ENCODE measurements around the gene C21orf91. TPM values are rescaled to one million over a fixed set of nuclear protein-coding genes. Genes with fewer than 3 reads are reported as not detected.

C21orf91 gene
- total RNA-seq, 1 donor from 2014 or later = 9.9 TPM

DNA sequence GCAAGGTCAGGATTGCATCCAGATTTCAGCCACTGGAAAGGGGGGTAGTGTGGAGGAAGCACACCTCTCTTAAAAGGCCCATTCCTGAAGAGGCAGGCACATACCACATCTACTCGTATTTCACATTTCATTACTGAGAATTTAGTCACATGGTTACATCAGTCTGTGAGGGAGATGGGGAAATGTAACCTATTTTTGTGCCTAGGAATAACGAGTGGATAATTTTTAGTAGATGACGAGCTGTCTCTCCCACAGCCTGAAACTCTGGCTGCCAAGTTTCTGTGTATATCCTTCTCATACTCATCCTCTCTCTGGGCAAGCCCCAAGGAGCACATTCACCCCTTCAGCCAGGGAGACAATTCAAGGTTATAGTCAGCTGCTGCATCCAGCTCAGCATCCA lies 10.3 kb upstream of the C21orf91 start:
- Histone ChIP-seq H3K4me1 (ENCODE audit: control insufficient read depth in 3 of 3, insufficient read depth in 3 of 3, low read length in 3 of 3) (no peaks in the 10 kb centered on the region), H3K36me3 (ENCODE audit: control insufficient read depth in 3 of 3, insufficient read depth in 3 of 3, low read length in 3 of 3) (no peaks in the 10 kb centered on the region), H3K9me3 (ENCODE audit: control insufficient read depth in 3 of 3, low read length in 3 of 3) (no peaks in the 10 kb centered on the region), H3K4me3 (ENCODE audit: low read length in 3 of 3) (no peak overlapping the region), H3K9ac (ENCODE audit: low read depth in 1 of 3, low read length in 3 of 3) (no peak overlapping the region), H3K27ac (ENCODE audit: low read depth, low read length) (no peak overlapping the region), H3K27me3 (ENCODE audit: control insufficient read depth in 3 of 3, insufficient read depth in 3 of 3, low read length in 3 of 3) (no peaks in the 10 kb centered on the region)

DNA sequence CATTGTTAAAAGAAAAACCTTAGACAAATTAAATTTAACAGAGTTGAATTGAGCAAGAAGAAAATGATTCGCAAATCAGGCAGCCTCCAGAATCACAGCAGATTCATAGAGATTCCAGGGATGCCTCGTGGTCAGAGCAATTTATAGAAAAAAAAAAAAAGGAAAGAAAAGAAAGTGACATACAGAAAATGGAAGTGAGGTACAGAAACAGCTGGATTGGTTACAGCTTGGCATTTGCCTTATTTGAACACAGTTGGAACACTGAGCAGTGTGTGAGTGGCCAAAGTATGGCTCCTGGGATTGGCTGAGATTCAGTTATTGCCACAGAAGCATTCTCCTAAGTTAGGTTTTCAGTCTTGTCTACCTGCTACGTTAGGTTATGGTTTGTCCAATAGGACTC lies 9.1 kb upstream of the C21orf91 start:
- H3K27me3 ChIP-seq (ENCODE audit: control insufficient read depth in 3 of 3, insufficient read depth in 3 of 3, low read length in 3 of 3) = no peaks in the 10 kb centered on the region
- no peak overlapping the region for H3K27ac ChIP-seq (ENCODE audit: low read depth, low read length)

DNA sequence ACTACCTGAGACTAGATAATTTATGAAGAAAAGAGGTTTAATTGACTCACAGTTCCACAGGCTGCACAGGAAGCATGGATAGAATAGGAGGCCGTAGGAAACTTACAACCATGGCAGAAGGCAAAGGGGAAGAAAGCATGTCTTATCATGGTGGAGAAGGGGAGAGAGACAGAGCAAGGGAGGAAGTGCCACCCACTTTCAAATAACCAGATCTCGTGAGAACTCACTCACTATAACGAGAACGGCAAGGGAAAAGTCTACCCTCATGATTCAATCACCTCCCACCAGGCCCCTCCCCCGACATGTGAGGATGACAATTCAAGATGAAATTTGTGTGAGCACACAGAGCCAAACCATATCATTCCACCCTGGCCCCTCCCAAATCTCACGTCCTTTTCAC lies 4.7 kb upstream of the C21orf91 start:
- Histone ChIP-seq H3K36me3 (ENCODE audit: control insufficient read depth in 3 of 3, insufficient read depth in 3 of 3, low read length in 3 of 3) (no peaks in the 10 kb centered on the region), H3K4me1 (ENCODE audit: control insufficient read depth in 3 of 3, insufficient read depth in 3 of 3, low read length in 3 of 3) (peaks cover 0 to 5% (median 5%) of the 10 kb centered on the region in 3 donors), H3K9ac (ENCODE audit: low read depth in 1 of 3, low read length in 3 of 3) (no peak overlapping the region), H3K9me3 (ENCODE audit: control insufficient read depth in 3 of 3, low read length in 3 of 3) (no peaks in the 10 kb centered on the region), H3K27ac (ENCODE audit: low read depth, low read length) (no peak overlapping the region), H3K4me3 (ENCODE audit: low read length in 3 of 3) (no peak overlapping the region), H3K27me3 (ENCODE audit: control insufficient read depth in 3 of 3, insufficient read depth in 3 of 3, low read length in 3 of 3) (no peaks in the 10 kb centered on the region)

More for the DNA sequence above, 9.1 kb upstream of the C21orf91 start:
- Histone ChIP-seq H3K4me3 (ENCODE audit: low read length in 3 of 3) (no peak overlapping the region), H3K9ac (ENCODE audit: low read depth in 1 of 3, low read length in 3 of 3) (no peak overlapping the region), H3K9me3 (ENCODE audit: control insufficient read depth in 3 of 3, low read length in 3 of 3) (no peaks in the 10 kb centered on the region), H3K4me1 (ENCODE audit: control insufficient read depth in 3 of 3, insufficient read depth in 3 of 3, low read length in 3 of 3) (no peaks in the 10 kb centered on the region), H3K36me3 (ENCODE audit: control insufficient read depth in 3 of 3, insufficient read depth in 3 of 3, low read length in 3 of 3) (no peaks in the 10 kb centered on the region)

DNA sequence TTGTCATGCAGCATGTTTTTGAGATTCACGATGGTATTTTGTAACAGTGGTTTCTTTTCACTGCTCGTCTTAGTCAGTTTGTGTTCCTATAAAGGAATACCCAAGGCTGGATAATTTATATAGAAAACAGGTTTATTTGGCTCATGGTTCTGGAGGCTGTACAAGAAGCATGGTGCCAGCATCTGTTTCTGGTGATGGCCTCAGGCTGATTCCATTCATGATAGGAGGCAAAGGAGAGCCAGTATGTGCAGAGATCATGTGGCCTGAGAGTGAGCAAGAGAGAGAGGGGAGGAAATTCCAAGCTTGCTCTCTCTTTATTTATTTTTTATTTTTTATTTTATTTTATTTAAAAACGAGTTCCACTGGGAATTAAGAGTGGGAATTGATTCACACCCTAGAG lies 2.0 kb upstream of the C21orf91 start:
- peaks cover 0 to 2% (median 0%) of the 10 kb centered on the region in 3 donors for H3K36me3 ChIP-seq (ENCODE audit: control insufficient read depth in 3 of 3, insufficient read depth in 3 of 3, low read length in 3 of 3)
- H3K27ac ChIP-seq (ENCODE audit: low read depth, low read length) = no peak overlapping the region
- H3K4me1 ChIP-seq (ENCODE audit: control insufficient read depth in 3 of 3, insufficient read depth in 3 of 3, low read length in 3 of 3) = peaks cover 4 to 12% (median 10%) of the 10 kb centered on the region in 3 donors
- no peak overlapping the region for H3K4me3 ChIP-seq (ENCODE audit: low read length in 3 of 3)
- H3K9me3 ChIP-seq (ENCODE audit: control insufficient read depth in 3 of 3, low read length in 3 of 3) = no peaks in the 10 kb centered on the region
- no peak overlapping the region for H3K9ac ChIP-seq (ENCODE audit: low read depth in 1 of 3, low read length in 3 of 3)
- no peaks in the 10 kb centered on the region for H3K27me3 ChIP-seq (ENCODE audit: control insufficient read depth in 3 of 3, insufficient read depth in 3 of 3, low read length in 3 of 3)

DNA sequence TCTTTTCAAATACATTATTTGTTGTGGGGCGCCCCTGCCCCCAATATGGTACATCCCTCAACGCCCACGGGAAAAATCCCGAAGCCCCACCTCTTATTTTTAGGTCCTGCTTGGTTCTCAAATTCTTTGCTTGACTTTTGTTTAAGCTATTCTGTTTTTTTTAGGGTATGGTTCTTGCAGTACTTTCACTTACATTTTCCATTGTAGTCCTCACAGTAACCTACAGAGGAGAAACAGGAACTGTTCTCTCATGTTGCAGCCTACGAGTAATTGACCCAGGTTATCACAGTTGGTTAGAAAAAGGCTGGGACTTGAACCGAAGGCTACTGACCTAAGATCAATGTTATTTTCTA lies 697 bp upstream of the C21orf91 start:
- Histone ChIP-seq H3K27me3 (ENCODE audit: control insufficient read depth in 3 of 3, insufficient read depth in 3 of 3, low read length in 3 of 3) (no peaks in the 10 kb centered on the region), H3K4me3 (ENCODE audit: low read length in 3 of 3) (peak overlapping the region; percentile 87 to 90 (median 89)), H3K9me3 (ENCODE audit: control insufficient read depth in 3 of 3, low read length in 3 of 3) (no peaks in the 10 kb centered on the region), H3K4me1 (ENCODE audit: control insufficient read depth in 3 of 3, insufficient read depth in 3 of 3, low read length in 3 of 3) (peaks cover 4 to 12% (median 10%) of the 10 kb centered on the region in 3 donors), H3K27ac (ENCODE audit: low read depth, low read length) (peak overlapping the region; percentile 85), H3K9ac (ENCODE audit: low read depth in 1 of 3, low read length in 3 of 3) (peak overlapping the region; percentile 81 to 91 (median 84)), H3K36me3 (ENCODE audit: control insufficient read depth in 3 of 3, insufficient read depth in 3 of 3, low read length in 3 of 3) (peaks cover 0 to 2% (median 0%) of the 10 kb centered on the region in 3 donors)

DNA sequence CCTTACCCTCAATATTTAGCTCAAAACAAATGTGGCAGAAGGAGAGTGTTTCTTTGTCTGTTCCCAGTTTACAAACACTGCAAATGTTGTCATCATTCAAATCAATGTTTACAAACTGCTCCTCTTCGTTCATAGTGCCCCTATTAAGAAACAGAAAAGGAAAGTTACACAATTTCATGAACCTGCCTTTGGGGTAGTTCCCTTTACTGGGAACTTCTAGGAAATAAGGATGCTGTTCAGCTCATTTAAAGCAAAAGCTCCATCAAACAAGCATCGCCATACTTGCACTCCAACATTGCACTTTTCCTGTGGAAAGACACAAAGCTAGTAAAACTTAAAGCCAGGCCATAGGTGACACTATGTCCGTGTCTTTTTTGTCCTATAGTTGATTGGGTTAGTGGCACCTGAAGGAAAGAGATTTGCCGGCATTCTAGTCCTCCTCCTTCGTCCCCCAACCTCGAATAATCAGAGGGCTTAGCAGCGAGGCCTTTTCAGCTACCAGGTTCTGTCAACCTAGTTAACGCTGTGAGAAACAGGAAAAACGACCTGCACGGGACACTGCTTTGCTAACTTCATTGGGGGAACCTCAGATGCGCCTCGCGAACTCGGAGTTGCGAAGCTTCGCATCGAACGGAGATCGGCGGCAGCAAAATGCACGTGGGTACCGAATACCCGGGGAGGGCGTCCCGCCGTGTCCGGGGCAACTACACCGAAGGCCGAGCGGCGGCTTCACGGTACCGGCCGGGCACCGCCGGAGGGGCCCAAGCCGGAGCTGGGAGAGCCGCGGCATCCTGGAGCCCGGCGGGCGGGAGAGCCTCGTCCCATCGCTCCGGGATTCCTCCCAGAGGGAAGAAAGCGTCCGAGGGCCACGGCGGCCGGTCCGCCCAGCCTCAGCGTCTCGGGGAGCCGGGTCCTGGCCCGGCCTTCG lies 706 bp downstream of the C21orf91 start:
- Histone ChIP-seq H3K36me3 (ENCODE audit: control insufficient read depth in 3 of 3, insufficient read depth in 3 of 3, low read length in 3 of 3) (peaks cover 0 to 3% (median 0%) of the 10 kb centered on the region in 3 donors), H3K9ac (ENCODE audit: low read depth in 1 of 3, low read length in 3 of 3) (peak overlapping the region; percentile 81 to 91 (median 84)), H3K27me3 (ENCODE audit: control insufficient read depth in 3 of 3, insufficient read depth in 3 of 3, low read length in 3 of 3) (no peaks in the 10 kb centered on the region), H3K27ac (ENCODE audit: low read depth, low read length) (peak overlapping the region; percentile 85), H3K4me1 (ENCODE audit: control insufficient read depth in 3 of 3, insufficient read depth in 3 of 3, low read length in 3 of 3) (peaks cover 4 to 12% (median 10%) of the 10 kb centered on the region in 3 donors), H3K4me3 (ENCODE audit: low read length in 3 of 3) (peak overlapping the region; percentile 87 to 90 (median 88)), H3K9me3 (ENCODE audit: control insufficient read depth in 3 of 3, low read length in 3 of 3) (no peaks in the 10 kb centered on the region)

DNA sequence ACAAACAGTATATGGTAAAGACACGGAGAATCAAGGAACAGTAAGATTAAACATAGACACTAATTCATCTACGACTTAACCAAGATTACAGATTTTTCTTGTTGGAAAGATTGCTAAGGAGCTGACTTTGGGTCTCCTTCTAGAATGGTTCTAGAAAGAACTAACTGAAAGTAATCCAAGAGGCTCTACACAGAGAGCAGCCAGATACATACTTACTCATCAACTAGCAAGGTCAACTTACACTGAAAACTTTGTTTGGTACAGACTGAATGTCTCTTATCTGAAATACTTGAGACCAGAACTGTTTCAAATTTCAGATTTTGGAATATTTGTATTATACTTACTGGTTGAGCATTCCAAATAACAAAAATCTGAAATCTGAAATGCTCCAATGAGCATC lies 5.8 kb downstream of the C21orf91 start:
- H3K9me3 ChIP-seq (ENCODE audit: control insufficient read depth in 3 of 3, low read length in 3 of 3) = peaks cover 0 to 1% (median 1%) of the 10 kb centered on the region in 3 donors
- no peak overlapping the region for H3K9ac ChIP-seq (ENCODE audit: low read depth in 1 of 3, low read length in 3 of 3)
- H3K27ac ChIP-seq (ENCODE audit: low read depth, low read length) = no peak overlapping the region
- H3K4me1 ChIP-seq (ENCODE audit: control insufficient read depth in 3 of 3, insufficient read depth in 3 of 3, low read length in 3 of 3) = peaks cover 2 to 5% (median 4%) of the 10 kb centered on the region in 3 donors
- H3K36me3 ChIP-seq (ENCODE audit: control insufficient read depth in 3 of 3, insufficient read depth in 3 of 3, low read length in 3 of 3) = peaks cover 10 to 28% (median 14%) of the 10 kb centered on the region in 3 donors
- no peak overlapping the region for H3K4me3 ChIP-seq (ENCODE audit: low read length in 3 of 3)
- no peaks in the 10 kb centered on the region for H3K27me3 ChIP-seq (ENCODE audit: control insufficient read depth in 3 of 3, insufficient read depth in 3 of 3, low read length in 3 of 3)

DNA sequence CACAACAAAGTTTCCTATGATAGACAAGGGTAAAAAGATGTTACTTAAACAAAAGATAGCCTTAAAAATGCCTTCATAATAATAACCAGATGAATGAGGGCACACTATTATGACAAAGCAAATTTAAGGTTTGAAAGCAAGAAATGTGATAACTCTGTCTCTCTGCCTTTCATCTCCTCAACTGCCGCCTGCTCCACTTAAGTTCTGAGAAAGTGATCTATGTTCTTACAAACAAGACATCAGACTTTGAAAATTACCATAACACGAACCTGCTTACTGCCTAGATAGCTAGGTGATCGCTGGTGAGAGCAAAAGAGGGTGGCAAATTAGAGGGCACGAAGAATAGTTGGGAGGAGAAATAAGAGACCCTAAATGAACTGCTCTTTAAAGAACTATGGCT lies 13.2 kb downstream of the C21orf91 start:
- Histone ChIP-seq H3K4me1 (ENCODE audit: control insufficient read depth in 3 of 3, insufficient read depth in 3 of 3, low read length in 3 of 3) (no peaks in the 10 kb centered on the region), H3K36me3 (ENCODE audit: control insufficient read depth in 3 of 3, insufficient read depth in 3 of 3, low read length in 3 of 3) (peaks cover 14 to 21% (median 15%) of the 10 kb centered on the region in 3 donors), H3K9ac (ENCODE audit: low read depth in 1 of 3, low read length in 3 of 3) (no peak overlapping the region), H3K27ac (ENCODE audit: low read depth, low read length) (no peak overlapping the region), H3K9me3 (ENCODE audit: control insufficient read depth in 3 of 3, low read length in 3 of 3) (peaks cover 1 to 4% (median 2%) of the 10 kb centered on the region in 3 donors), H3K27me3 (ENCODE audit: control insufficient read depth in 3 of 3, insufficient read depth in 3 of 3, low read length in 3 of 3) (no peaks in the 10 kb centered on the region), H3K4me3 (ENCODE audit: low read length in 3 of 3) (no peak overlapping the region)

DNA sequence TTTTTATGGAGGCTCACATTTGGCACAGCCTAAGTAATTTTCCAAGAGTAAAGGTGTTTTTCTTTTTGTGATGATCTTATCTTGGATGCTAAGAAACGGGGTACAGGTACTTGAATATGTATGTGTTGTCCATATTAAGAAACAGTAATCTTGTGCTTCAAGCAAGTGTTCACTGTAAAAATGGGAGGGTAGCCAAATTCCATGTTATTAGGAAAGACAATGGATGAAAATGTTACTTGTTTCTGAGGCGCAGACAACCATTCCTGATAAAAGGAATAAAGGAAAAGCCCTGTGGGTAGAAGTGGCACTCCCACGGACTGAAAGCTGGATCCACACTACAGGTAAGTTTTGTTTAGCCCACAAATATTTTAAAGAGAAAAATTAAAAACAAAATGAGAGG lies 15.6 kb downstream of the C21orf91 start:
- H3K9ac ChIP-seq (ENCODE audit: low read depth in 1 of 3, low read length in 3 of 3) = no peak overlapping the region
- no peak overlapping the region for H3K4me3 ChIP-seq (ENCODE audit: low read length in 3 of 3)
- no peaks in the 10 kb centered on the region for H3K4me1 ChIP-seq (ENCODE audit: control insufficient read depth in 3 of 3, insufficient read depth in 3 of 3, low read length in 3 of 3)
- H3K9me3 ChIP-seq (ENCODE audit: control insufficient read depth in 3 of 3, low read length in 3 of 3) = peaks cover 0 to 4% (median 2%) of the 10 kb centered on the region in 3 donors
- H3K36me3 ChIP-seq (ENCODE audit: control insufficient read depth in 3 of 3, insufficient read depth in 3 of 3, low read length in 3 of 3) = peaks cover 2 to 9% (median 8%) of the 10 kb centered on the region in 3 donors
- no peak overlapping the region for H3K27ac ChIP-seq (ENCODE audit: low read depth, low read length)
- no peaks in the 10 kb centered on the region for H3K27me3 ChIP-seq (ENCODE audit: control insufficient read depth in 3 of 3, insufficient read depth in 3 of 3, low read length in 3 of 3)

DNA sequence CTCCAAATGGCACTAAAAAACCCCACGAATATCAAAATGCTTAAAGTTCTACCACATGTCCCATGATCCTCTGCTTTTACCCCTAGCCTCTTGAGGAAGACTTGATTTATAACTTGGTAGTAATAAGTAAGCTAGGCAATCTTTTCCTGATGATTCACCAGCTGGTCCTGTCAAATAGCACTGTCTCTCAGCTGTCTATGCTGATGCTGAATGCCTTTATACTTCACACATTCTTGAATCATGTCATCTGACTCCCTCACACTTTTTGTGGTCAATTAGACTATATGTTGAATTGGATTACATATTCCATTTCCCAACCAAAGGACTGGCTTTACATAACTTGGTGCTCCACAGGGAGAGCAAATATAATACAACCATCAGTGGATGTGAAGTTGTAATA lies 16.6 kb downstream of the C21orf91 start:
- no peak overlapping the region for H3K4me3 ChIP-seq (ENCODE audit: low read length in 3 of 3)
- H3K4me1 ChIP-seq (ENCODE audit: control insufficient read depth in 3 of 3, insufficient read depth in 3 of 3, low read length in 3 of 3) = no peaks in the 10 kb centered on the region
- no peaks in the 10 kb centered on the region for H3K27me3 ChIP-seq (ENCODE audit: control insufficient read depth in 3 of 3, insufficient read depth in 3 of 3, low read length in 3 of 3)
- peaks cover 0 to under 1% (median 0%) of the 10 kb centered on the region in 3 donors for H3K9me3 ChIP-seq (ENCODE audit: control insufficient read depth in 3 of 3, low read length in 3 of 3)
- no peaks in the 10 kb centered on the region for H3K36me3 ChIP-seq (ENCODE audit: control insufficient read depth in 3 of 3, insufficient read depth in 3 of 3, low read length in 3 of 3)
- no peak overlapping the region for H3K9ac ChIP-seq (ENCODE audit: low read depth in 1 of 3, low read length in 3 of 3)
- no peak overlapping the region for H3K27ac ChIP-seq (ENCODE audit: low read depth, low read length)

All from skeletal muscle tissue (tissue), 4 donors.